Mesenchymal stem cell (in vitro differentiated cells and primary cell): ENCODE data around the gene RYR1.
"Not testable (repeated sequence)": the region's sequence is repeated elsewhere in the genome, so short reads cannot be mapped to it uniquely, and the experiment has no call there.

Experiments
- DNase-seq: peaks from one replicate; pipeline ENCODE4 v3.0.0-alpha.2; 2013
- H2AFZ ChIP-seq: one replicate; pipeline ENCODE4 v1.6.1; 2013; ENCODE audit warnings: low read depth, mild to moderate bottlenecking, control low read depth, inconsistent platforms, low read length, moderate library complexity
- H2AK5ac ChIP-seq: 2 replicates; pipeline ENCODE4 v1.6.1; 2013; ENCODE audit warnings: low read length, moderate library complexity, mild to moderate bottlenecking, inconsistent platforms; ENCODE audit not compliant: severe bottlenecking
- H2BK120ac ChIP-seq: one replicate; pipeline ENCODE4 v1.6.1; 2013; ENCODE audit warnings: low read depth, mild to moderate bottlenecking, inconsistent platforms, low read length, moderate library complexity
- H2BK12ac ChIP-seq, 2 experiments: one replicate each; pipeline ENCODE4 v1.6.1; 2013; ENCODE audit warnings: inconsistent platforms in 2 of 2, low read length in 2 of 2, mild to moderate bottlenecking in 2 of 2, moderate library complexity in 2 of 2, control low read depth in 1 of 2
- H2BK15ac ChIP-seq: one replicate; pipeline ENCODE4 v1.6.1; 2013; ENCODE audit warnings: mild to moderate bottlenecking, low read depth, inconsistent platforms; ENCODE audit not compliant: poor library complexity, severe bottlenecking
- H2BK5ac ChIP-seq: 2 replicates; pipeline ENCODE4 v1.6.1; 2013; ENCODE audit warnings: low read depth, mild to moderate bottlenecking, low read length, control low read depth, inconsistent platforms; ENCODE audit not compliant: poor library complexity, severe bottlenecking
- H3K14ac ChIP-seq, 2 experiments: one replicate each; pipeline ENCODE4 v1.6.1; 2013; ENCODE audit warnings: inconsistent platforms in 2 of 2, low read length in 2 of 2, control low read depth in 1 of 2, mild to moderate bottlenecking in 1 of 2, moderate library complexity in 1 of 2
- H3K18ac ChIP-seq, 2 experiments: one replicate each; pipeline ENCODE4 v1.6.1; 2013; ENCODE audit warnings: inconsistent platforms in 2 of 2, low read length in 2 of 2, control low read depth in 1 of 2, low read depth in 1 of 2, mild to moderate bottlenecking in 1 of 2
- H3K23ac ChIP-seq, 2 experiments: one replicate each; pipeline ENCODE4 v1.6.1; 2013; ENCODE audit warnings: inconsistent platforms in 2 of 2, low read length in 2 of 2, mild to moderate bottlenecking in 2 of 2, moderate library complexity in 2 of 2, control low read depth in 1 of 2
- H3K27ac ChIP-seq: 2 replicates; pipeline ENCODE4 v1.5.1; 2013; ENCODE audit warnings: mild to moderate bottlenecking, moderate library complexity, low read length, control low read depth, inconsistent platforms; ENCODE audit not compliant: poor library complexity, severe bottlenecking
- H3K27me3 ChIP-seq, 2 experiments: 2 replicates each; pipeline versions ENCODE4 v1.6.1 to v1.7.0; 2013; ENCODE audit warnings: low read length in 2 of 2, mild to moderate bottlenecking in 2 of 2, moderate library complexity in 2 of 2, control low read depth in 1 of 2, inconsistent platforms in 1 of 2; ENCODE audit not compliant: control insufficient read depth in 1 of 2, insufficient read depth in 1 of 2
- H3K36me3 ChIP-seq, 2 experiments: 2 replicates each; pipeline versions ENCODE4 v1.6.1 to v1.7.0; 2013; ENCODE audit warnings: low read length in 2 of 2, control low read depth in 1 of 2, inconsistent platforms in 1 of 2, low read depth in 1 of 2, mild to moderate bottlenecking in 1 of 2; ENCODE audit not compliant: insufficient read depth in 2 of 2, control insufficient read depth in 1 of 2
- H3K4ac ChIP-seq, 2 experiments: one replicate each; pipeline ENCODE4 v1.6.1; 2013; ENCODE audit warnings: inconsistent platforms in 2 of 2, low read length in 2 of 2, mild to moderate bottlenecking in 2 of 2, moderate library complexity in 2 of 2, control low read depth in 1 of 2, low read depth in 1 of 2
- H3K4me1 ChIP-seq: 2 replicates; pipeline ENCODE4 v1.6.1; 2013; ENCODE audit warnings: low read depth, low read length, control low read depth; ENCODE audit not compliant: control insufficient read depth, insufficient read depth
- H3K4me2 ChIP-seq: 2 replicates; pipeline ENCODE4 v1.6.1; 2013; ENCODE audit warnings: low read length, mild to moderate bottlenecking, inconsistent platforms; ENCODE audit not compliant: poor library complexity, severe bottlenecking
- H3K4me3 ChIP-seq, 2 experiments: 2 replicates each; pipeline versions ENCODE4 v1.5.1 to v1.7.0; 2013; ENCODE audit warnings: low read length in 2 of 2, mild to moderate bottlenecking in 2 of 2, control low read depth in 1 of 2, low read depth in 1 of 2; ENCODE audit not compliant: insufficient read depth in 1 of 2
- H3K79me1 ChIP-seq: replicated peaks from 2 replicates; pipeline ENCODE4 v1.6.1; 2013; ENCODE audit warnings: mild to moderate bottlenecking, control low read depth, low read length, inconsistent platforms; ENCODE audit not compliant: poor library complexity, severe bottlenecking
- H3K9ac ChIP-seq: 2 replicates; pipeline ENCODE4 v1.7.0; 2013; ENCODE audit warnings: mild to moderate bottlenecking, low read length, moderate library complexity
- H3K9me3 ChIP-seq: 2 replicates; pipeline ENCODE4 v1.7.0; 2013; ENCODE audit warnings: mild to moderate bottlenecking, low read length; ENCODE audit not compliant: control insufficient read depth
- H4K8ac ChIP-seq: one replicate; pipeline ENCODE4 v1.6.1; 2013; ENCODE audit warnings: inconsistent platforms, mild to moderate bottlenecking, low read length, moderate library complexity
- H4K91ac ChIP-seq: one replicate; pipeline ENCODE4 v1.6.1; 2013; ENCODE audit warnings: mild to moderate bottlenecking, low read length, inconsistent platforms
- WGBS: methylation state at CpG from one replicate; pipeline ENCODE4 v1.1.7; 2013; ENCODE audit warnings: mixed read lengths; 5-methylcytosine and 5-hydroxymethylcytosine counted together

RYR1 gene

GRCh38 chr19:38577826-38578225, 144.3 kb downstream of the RYR1 start:
- H2BK12ac ChIP-seq = no peak overlapping the region
- no peak overlapping the region for H2AK5ac ChIP-seq
- H2BK120ac ChIP-seq = no peak overlapping the region
- no peak overlapping the region for H3K23ac ChIP-seq
- H3K14ac ChIP-seq = no peak overlapping the region
- WGBS = 84% methylated on average over 11 of the region's 11 CpGs
- no peak overlapping the region for H3K9ac ChIP-seq
- no peak overlapping the region for H3K18ac ChIP-seq
- no peak overlapping the region for H2AFZ ChIP-seq
- no peak overlapping the region for H3K27ac ChIP-seq
- no peak overlapping the region for H4K91ac ChIP-seq
- no peaks in the 10 kb centered on the region for H3K4me1 ChIP-seq
- H3K4me2 ChIP-seq = no peak overlapping the region
- H3K4me3 ChIP-seq = peak overlapping the region in 1 of 2 experiments; percentile 19
- H4K8ac ChIP-seq = no peak overlapping the region
- no peak overlapping the region for H2BK5ac ChIP-seq
- DNase-seq = no peak
- H3K79me1 ChIP-seq = no peaks in the 10 kb centered on the region
- H3K4ac ChIP-seq = no peak overlapping the region
- H2BK15ac ChIP-seq = no peak overlapping the region
- H3K9me3 ChIP-seq = no peaks in the 10 kb centered on the region
- no peaks in the 10 kb centered on the region for H3K36me3 ChIP-seq
- peaks cover 0 to 3% of the 10 kb centered on the region in 2 experiments for H3K27me3 ChIP-seq

- H3K14ac ChIP-seq, H3K36me3 ChIP-seq, H4K8ac ChIP-seq, H3K18ac ChIP-seq, H3K23ac ChIP-seq, H3K27me3 ChIP-seq, H2BK12ac ChIP-seq, H3K79me1 ChIP-seq, H2BK5ac ChIP-seq, DNase-seq, H3K4me3 ChIP-seq, H3K4me1 ChIP-seq, H2AFZ ChIP-seq, H2BK15ac ChIP-seq, H2BK120ac ChIP-seq, H3K9me3 ChIP-seq, H4K91ac ChIP-seq, H3K4ac ChIP-seq, H3K9ac ChIP-seq, H3K27ac ChIP-seq, H2AK5ac ChIP-seq, H3K4me2 ChIP-seq: not testable (repeated sequence)
- WGBS = 93% methylated on average over 6 of the region's 6 CpGs
Observed at GRCh38 chr19:38579304-38579703, 145.8 kb downstream of the RYR1 start.

- Histone ChIP-seq H2BK15ac (no peak overlapping the region), H3K4ac (no peak overlapping the region), H3K4me1 (no peaks in the 10 kb centered on the region), H3K4me3 (no peak overlapping the region), H2AFZ (no peak overlapping the region), H3K36me3 (no peaks in the 10 kb centered on the region), H2AK5ac (no peak overlapping the region), H2BK5ac (no peak overlapping the region), H3K18ac (no peak overlapping the region), H3K14ac (no peak overlapping the region), H2BK12ac (no peak overlapping the region), H3K9ac (no peak overlapping the region), H3K27me3 (peaks cover 0 to 3% of the 10 kb centered on the region in 2 experiments), H2BK120ac (no peak overlapping the region), H3K23ac (no peak overlapping the region), H4K8ac (no peak overlapping the region), H4K91ac (no peak overlapping the region), H3K27ac (no peak overlapping the region), H3K79me1 (no peaks in the 10 kb centered on the region), H3K9me3 (no peaks in the 10 kb centered on the region), H3K4me2 (no peak overlapping the region)
- DNase-seq = no peak
- 95% methylated on average over 15 of the region's 15 CpGs for WGBS
Observed at GRCh38 chr19:38580080-38580479, 146.6 kb downstream of the RYR1 start.

- H3K36me3 ChIP-seq = no peaks in the 10 kb centered on the region
Observed at GRCh38 chr19:38583219-38583984, 149.9 kb downstream of the RYR1 start.

More at GRCh38 chr19:38583219-38583984, 149.9 kb downstream of the RYR1 start:
- H2BK120ac ChIP-seq = no peak overlapping the region
- no peak overlapping the region for H3K4me2 ChIP-seq
- H3K9ac ChIP-seq = no peak overlapping the region
- no peaks in the 10 kb centered on the region for H3K4me1 ChIP-seq
- H2AFZ ChIP-seq = no peak overlapping the region
- no peaks in the 10 kb centered on the region for H3K27me3 ChIP-seq
- no peak overlapping the region for H3K4ac ChIP-seq
- H3K23ac ChIP-seq = no peak overlapping the region
- H4K8ac ChIP-seq = no peak overlapping the region
- H3K79me1 ChIP-seq = no peaks in the 10 kb centered on the region
- H2BK12ac ChIP-seq = no peak overlapping the region
- H4K91ac ChIP-seq = no peak overlapping the region
- WGBS = 91% methylated on average over 10 of the region's 14 CpGs
- H3K18ac ChIP-seq = no peak overlapping the region
- DNase-seq = no peak
- no peak overlapping the region for H3K27ac ChIP-seq
- no peak overlapping the region for H3K4me3 ChIP-seq
- no peak overlapping the region for H2AK5ac ChIP-seq
- peak overlapping the region in 1 of 2 experiments; percentile 57 for H3K14ac ChIP-seq
- no peaks in the 10 kb centered on the region for H3K9me3 ChIP-seq
- no peak overlapping the region for H2BK15ac ChIP-seq
- H2BK5ac ChIP-seq = no peak overlapping the region
